Right atrium auricular region (tissue), 2 donors: Measurements from ENCODE around the gene BCORL1. TPM values are rescaled to one million over a fixed set of nuclear protein-coding genes. Genes with fewer than 3 reads are reported as not detected.

ENCODE experiments used
- DNase-seq: peaks from one replicate; pipeline ENCODE4 v3.0.0-alpha.2; 2019; ENCODE audit warnings: low spot score
- H3K27ac ChIP-seq, 2 donors: fragments of 200-600 bp; sonication (generic); 1 replicate in 1 of 2; 2 replicates in 1 of 2; pipeline ENCODE4 v1.5.1; 2016 to 2019
- H3K27me3 ChIP-seq, 2 donors: fragments of 200-600 bp; sonication (generic); one replicate each; pipeline versions ENCODE4 v1.5.1 to v1.6.0; 2017 to 2019
- H3K36me3 ChIP-seq: fragments of 200-600 bp; sonication (generic); one replicate; pipeline ENCODE4 v1.5.1; 2016
- H3K4me1 ChIP-seq, 2 donors: fragments of 200-600 bp; sonication (generic); one replicate each; pipeline versions ENCODE4 v1.5.1 to v1.6.0; 2017 to 2019
- H3K4me3 ChIP-seq, 2 donors: fragments of 200-600 bp; sonication (generic); 1 replicate in 1 of 2; 2 replicates in 1 of 2; pipeline ENCODE4 v1.5.1; 2017 to 2019; ENCODE audit warnings: mild to moderate bottlenecking in 1 of 2, moderate library complexity in 1 of 2
- H3K9me3 ChIP-seq, 2 donors: fragments of 200-600 bp; sonication (generic); one replicate each; pipeline ENCODE4 v1.5.1; 2019
- CTCF ChIP-seq, 2 donors: fragments of 200-600 bp; sonication (generic); IDR thresholded peaks; one replicate each; pipeline ENCODE4 v1.5.1; 2019; ENCODE audit warnings: antibody characterized with exemption in 2 of 2
- total RNA-seq, 2 donors: library from RNA; depleted of rRNA; stranded (reverse); fragments of >200 nt; gene quantifications; one replicate each; pipeline ENCODE4 v1.1.0, GENCODE V29; 2016

BCORL1 gene
- total RNA-seq, 2 donors from 2014 or later = 3.1 to 7.5 TPM

- no peak for TF ChIP-seq CTCF (IDR thresholded peaks at IDR 0.05)
- no peak overlapping the region for H3K27ac ChIP-seq
- peaks cover 0 to 16% of the 10 kb centered on the region in 2 donors for H3K4me1 ChIP-seq
- no peaks in the 10 kb centered on the region for H3K36me3 ChIP-seq
- H3K9me3 ChIP-seq = no peaks in the 10 kb centered on the region
- no peak overlapping the region for H3K4me3 ChIP-seq
- no peak for DNase-seq
- no peaks in the 10 kb centered on the region for H3K27me3 ChIP-seq
Measured at GRCh38 chrX:129953881-129954280, 28.6 kb upstream of the BCORL1 start.

GRCh38 chrX:129954804-129955203 lies 27.6 kb upstream of the BCORL1 start:
- TF ChIP-seq CTCF (IDR thresholded peaks at IDR 0.05) = no peak
- no peaks in the 10 kb centered on the region for H3K27me3 ChIP-seq
- DNase-seq = no peak
- H3K4me1 ChIP-seq = peaks cover 0 to 16% of the 10 kb centered on the region in 2 donors
- no peak overlapping the region for H3K4me3 ChIP-seq
- H3K9me3 ChIP-seq = no peaks in the 10 kb centered on the region
- H3K27ac ChIP-seq = no peak overlapping the region
- H3K36me3 ChIP-seq = no peaks in the 10 kb centered on the region

- H3K36me3 ChIP-seq = no peaks in the 10 kb centered on the region
- DNase-seq = no peak
- H3K27me3 ChIP-seq = no peaks in the 10 kb centered on the region
- H3K27ac ChIP-seq = no peak overlapping the region
- no peak overlapping the region for H3K4me3 ChIP-seq
- peaks cover 0 to 16% of the 10 kb centered on the region in 2 donors for H3K4me1 ChIP-seq
- no peak for TF ChIP-seq CTCF (IDR thresholded peaks at IDR 0.05)
- no peaks in the 10 kb centered on the region for H3K9me3 ChIP-seq
Measured at GRCh38 chrX:129955682-129956081, 26.8 kb upstream of the BCORL1 start.

- DNase-seq = no peak
- H3K36me3 ChIP-seq = no peaks in the 10 kb centered on the region
- TF ChIP-seq CTCF (IDR thresholded peaks at IDR 0.05) = no peak
Measured at GRCh38 chrX:129956145-129956544, 26.3 kb upstream of the BCORL1 start.

GRCh38 chrX:129956765-129957164 lies 25.7 kb upstream of the BCORL1 start:
- Histone ChIP-seq H3K4me1 (peaks cover 0 to 16% of the 10 kb centered on the region in 2 donors), H3K27me3 (no peaks in the 10 kb centered on the region), H3K4me3 (peak overlapping the region; percentile 37 to 51), H3K36me3 (no peaks in the 10 kb centered on the region), H3K9me3 (no peaks in the 10 kb centered on the region), H3K27ac (peak overlapping the region; percentile 33 to 53)
- no peak for TF ChIP-seq CTCF (IDR thresholded peaks at IDR 0.05)
- DNase-seq = no peak

More at GRCh38 chrX:129956145-129956544, 26.3 kb upstream of the BCORL1 start:
- no peaks in the 10 kb centered on the region for H3K27me3 ChIP-seq
- H3K27ac ChIP-seq = no peak overlapping the region
- H3K4me1 ChIP-seq = peaks cover 0 to 16% of the 10 kb centered on the region in 2 donors
- no peak overlapping the region for H3K4me3 ChIP-seq
- no peaks in the 10 kb centered on the region for H3K9me3 ChIP-seq
